ENCODE results near the gene HHEX.

DNA sequence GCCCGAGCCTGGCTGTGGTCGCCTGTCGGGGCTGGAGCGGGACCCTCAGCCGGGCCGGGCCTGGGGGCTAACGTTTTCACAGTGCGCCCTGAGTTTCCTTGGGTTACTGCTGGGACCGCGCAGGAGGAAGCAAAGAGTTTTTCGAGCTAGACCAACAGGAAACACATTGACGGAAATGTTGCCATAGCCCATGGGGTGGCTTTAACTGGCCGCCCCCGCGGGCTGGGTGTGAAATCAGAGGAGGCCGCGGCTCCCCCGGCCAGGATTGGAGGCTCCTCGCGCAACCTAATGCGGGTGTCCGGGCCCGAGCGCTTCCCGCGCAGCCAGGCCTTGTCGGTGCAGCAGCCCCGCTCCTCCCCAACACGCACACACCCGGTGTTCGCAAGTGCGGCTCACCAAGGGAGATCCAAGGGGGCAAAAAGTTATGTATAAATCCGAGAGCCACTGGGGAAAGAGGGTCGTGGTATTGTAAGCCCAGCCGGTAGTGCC is 1.9 kb downstream of the HHEX start:
- TF ChIP-seq, protein P1, sequence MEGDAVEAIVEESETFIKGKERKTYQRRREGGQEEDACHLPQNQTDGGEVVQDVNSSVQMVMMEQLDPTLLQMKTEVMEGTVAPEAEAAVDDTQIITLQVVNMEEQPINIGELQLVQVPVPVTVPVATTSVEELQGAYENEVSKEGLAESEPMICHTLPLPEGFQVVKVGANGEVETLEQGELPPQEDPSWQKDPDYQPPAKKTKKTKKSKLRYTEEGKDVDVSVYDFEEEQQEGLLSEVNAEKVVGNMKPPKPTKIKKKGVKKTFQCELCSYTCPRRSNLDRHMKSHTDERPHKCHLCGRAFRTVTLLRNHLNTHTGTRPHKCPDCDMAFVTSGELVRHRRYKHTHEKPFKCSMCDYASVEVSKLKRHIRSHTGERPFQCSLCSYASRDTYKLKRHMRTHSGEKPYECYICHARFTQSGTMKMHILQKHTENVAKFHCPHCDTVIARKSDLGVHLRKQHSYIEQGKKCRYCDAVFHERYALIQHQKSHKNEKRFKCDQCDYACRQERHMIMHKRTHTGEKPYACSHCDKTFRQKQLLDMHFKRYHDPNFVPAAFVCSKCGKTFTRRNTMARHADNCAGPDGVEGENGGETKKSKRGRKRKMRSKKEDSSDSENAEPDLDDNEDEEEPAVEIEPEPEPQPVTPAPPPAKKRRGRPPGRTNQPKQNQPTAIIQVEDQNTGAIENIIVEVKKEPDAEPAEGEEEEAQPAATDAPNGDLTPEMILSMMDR (IDR thresholded peaks at IDR 0.05) = no peak
- no peak for TF ChIP-seq ZFX (IDR thresholded peaks at IDR 0.05; ENCODE audit: borderline replicate concordance)

All from 22Rv1 (cell line).